HepG2 (cell line): ENCODE data around the gene CLPX. TPM values are rescaled to one million over a fixed set of nuclear protein-coding genes. Genes with fewer than 3 reads are reported as not detected.

ENCODE experiments used
- KDM5B ChIP-seq: sonication (generic); formaldehyde crosslinking; IDR thresholded peaks from 2 replicates; pipeline ENCODE4 v1.4.0; 2020; ENCODE audit warnings: missing genetic modification reagents, mild to moderate bottlenecking, borderline replicate concordance
- MAZ ChIP-seq, 2 experiments: sonication (generic) in 1 of 2; formaldehyde crosslinking in 1 of 2; IDR thresholded peaks; 2 replicates each; pipeline versions ENCODE4 v1.5.0 to v1.6.1; 2012 to 2020; ENCODE audit warnings: low read depth in 2 of 2, mild to moderate bottlenecking in 2 of 2, borderline replicate concordance in 1 of 2, improper control_type of control experiment in 1 of 2, low read length in 1 of 2, missing genetic modification reagents in 1 of 2, moderate library complexity in 1 of 2
- MYNN ChIP-seq: sonication (generic); formaldehyde crosslinking; IDR thresholded peaks from 2 replicates; pipeline ENCODE4 v1.4.0; 2020; ENCODE audit warnings: mild to moderate bottlenecking, low read depth, missing genetic modification reagents
- NFKBIZ ChIP-seq: IDR thresholded peaks from 2 replicates; pipeline ENCODE4 v1.6.1; 2018; ENCODE audit warnings: missing genetic modification reagents, missing compliant biosample characterization
- PHB2 ChIP-seq: fragments of 450-650 bp; IDR thresholded peaks from 2 replicates; pipeline ENCODE4 v1.6.1; 2018; ENCODE audit not compliant: partially characterized antibody
- RARG ChIP-seq: sonication (generic); formaldehyde crosslinking; IDR thresholded peaks from 2 replicates; pipeline ENCODE4 v1.4.0; 2020; ENCODE audit warnings: low read depth, mild to moderate bottlenecking, missing genetic modification reagents
- RELA ChIP-seq: sonication (generic); formaldehyde crosslinking; IDR thresholded peaks from 2 replicates; pipeline ENCODE4 v1.4.0; 2020; ENCODE audit warnings: missing genetic modification reagents
- SOX13 ChIP-seq, 3 experiments: fragments of 450-650 bp in 1 of 3; sonication (generic) in 1 of 3; formaldehyde crosslinking in 1 of 3; IDR thresholded peaks in 2 of 3; conservative IDR thresholded peaks in 1 of 3; 2 replicates each; pipeline versions ENCODE4 v1.5.0 to v1.6.1; 2016 to 2020; ENCODE audit warnings: antibody characterized with exemption in 1 of 3, mild to moderate bottlenecking in 1 of 3, missing compliant biosample characterization in 1 of 3, missing genetic modification reagents in 1 of 3, moderate library complexity in 1 of 3
- THYN1 ChIP-seq: sonication (generic); formaldehyde crosslinking; IDR thresholded peaks from 2 replicates; pipeline ENCODE4 v1.8.1; 2023; ENCODE audit warnings: low read depth, mild to moderate bottlenecking, moderate library complexity, missing genetic modification reagents, borderline replicate concordance
- YEATS4 ChIP-seq: sonication (generic); formaldehyde crosslinking; IDR thresholded peaks from 2 replicates; pipeline ENCODE4 v1.4.0; 2020; ENCODE audit warnings: missing genetic modification reagents, borderline replicate concordance
- ZBTB49 ChIP-seq: sonication (generic); formaldehyde crosslinking; IDR thresholded peaks from 2 replicates; pipeline ENCODE4 v1.4.0; 2020; ENCODE audit warnings: missing genetic modification reagents, borderline replicate concordance
- ZNF24 ChIP-seq: fragments of 450-650 bp; IDR thresholded peaks from 2 replicates; pipeline ENCODE4 v1.6.1; 2017; ENCODE audit warnings: antibody characterized with exemption, mild to moderate bottlenecking
- ZNF326 ChIP-seq: sonication (generic); formaldehyde crosslinking; IDR thresholded peaks from 2 replicates; pipeline ENCODE4 v1.4.0; 2020; ENCODE audit warnings: missing genetic modification reagents, borderline replicate concordance
- ZNF496 ChIP-seq: sonication (generic); formaldehyde crosslinking; IDR thresholded peaks from 2 replicates; pipeline ENCODE4 v1.8.1; 2023; ENCODE audit warnings: mild to moderate bottlenecking, moderate library complexity, missing genetic modification reagents; ENCODE audit not compliant: insufficient replicate concordance
- ZNF562 ChIP-seq: sonication (generic); formaldehyde crosslinking; IDR thresholded peaks from 2 replicates; pipeline ENCODE4 v1.8.0; 2022; ENCODE audit warnings: missing genetic modification reagents, borderline replicate concordance
- ZNF816 ChIP-seq: sonication (generic); formaldehyde crosslinking; IDR thresholded peaks from 2 replicates; pipeline ENCODE4 v1.8.0; 2022; ENCODE audit warnings: missing genetic modification reagents, mild to moderate bottlenecking, borderline replicate concordance
- polyA plus RNA-seq, 8 experiments: library from polyadenylated mRNA; depleted of rRNA in 3 of 8; stranded (reverse) in 7 of 8; unstranded in 1 of 8; fragments of >200 nt; fragmentation: Illumina TruSeq in 4 of 8; extraction: Trizol in 4 of 8; gene quantifications; 2 replicates each; pipeline versions ENCODE4 v1.2.1 to v1.2.3, GENCODE V29; 2011 to 2016; ENCODE audit warnings: low read depth in 4 of 8, missing spikeins in 1 of 8, mixed read lengths in 1 of 8; ENCODE audit not compliant: insufficient read depth in 1 of 8
- total RNA-seq, 5 experiments: library from RNA; depleted of rRNA; stranded (reverse); fragments of >200 nt; fragmentation: Illumina TruSeq; extraction: Trizol; gene quantifications; 2 replicates each; pipeline ENCODE4 v1.2.3, GENCODE V29; 2016; ENCODE audit warnings: low read depth in 1 of 5
- TF ChIP-seq, protein P1 (sequence below): sonication (generic); formaldehyde crosslinking; IDR thresholded peaks from 2 replicates; pipeline ENCODE4 v1.4.0; 2020; ENCODE audit warnings: missing genetic modification reagents
- TF ChIP-seq, protein P2 (sequence below): fragments of 450-650 bp; IDR thresholded peaks from 2 replicates; pipeline ENCODE4 v1.6.1; 2017; ENCODE audit warnings: mild to moderate bottlenecking
- TF ChIP-seq, protein P3 (sequence below): sonication (generic); formaldehyde crosslinking; IDR thresholded peaks from 2 replicates; pipeline ENCODE4 v1.4.0; 2020; ENCODE audit warnings: missing genetic modification reagents; ENCODE audit errors: not compliant biosample characterization

The CLPX gene
- total and polyA plus RNA-seq, 2 of the 13 experiments (the other 11 are each of a cell fraction or from before 2014, with no cell fraction given), result 33.9 to 61.3 TPM

DNA sequence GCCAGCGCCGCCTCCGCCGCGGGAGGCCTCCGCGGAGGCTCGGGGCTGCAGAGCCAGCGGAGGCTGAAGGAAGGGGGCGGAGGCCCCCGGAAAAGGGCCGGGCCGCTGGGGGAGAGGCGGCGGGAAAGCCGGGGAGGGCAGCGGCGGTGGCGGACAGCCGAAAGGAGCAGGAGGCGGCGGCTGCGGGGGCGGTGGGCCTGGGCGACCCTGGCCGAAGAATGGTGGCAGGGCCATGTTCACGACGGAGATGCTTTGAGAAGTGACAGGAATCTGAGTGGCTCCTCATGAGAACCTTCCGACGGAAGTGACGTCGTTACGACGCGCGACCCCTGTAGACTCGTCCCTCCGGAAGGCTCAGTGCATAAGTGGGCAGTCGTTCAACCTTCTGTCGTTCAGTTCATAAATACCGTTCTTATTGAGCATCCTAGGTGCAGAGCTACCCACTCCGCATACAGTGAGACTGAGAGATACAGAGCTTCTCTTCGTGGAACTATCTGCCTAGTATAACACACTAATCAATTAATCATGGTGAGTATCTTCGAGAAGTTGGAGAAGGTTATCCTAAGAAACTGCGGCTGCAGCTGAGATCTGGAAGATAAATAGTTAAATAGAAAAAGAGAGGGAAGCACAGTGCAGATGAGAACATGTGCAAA is 51.5 kb downstream of the CLPX start, which contains the start of gene PDCD7 (continued):
- TF ChIP-seq YEATS4 (CRISPR knock-in tag), result no peak
- TF ChIP-seq THYN1 (CRISPR knock-in tag), result no peak
- no peak for TF ChIP-seq ZNF496 (CRISPR knock-in tag)
- peak; percentile 73; the same call in 1 of the 2 replicates for TF ChIP-seq MYNN (CRISPR knock-in tag)
- no peak for TF ChIP-seq RARG (CRISPR knock-in tag)
- no peak for TF ChIP-seq ZNF816 (CRISPR knock-in tag)
- TF ChIP-seq, protein P1, sequence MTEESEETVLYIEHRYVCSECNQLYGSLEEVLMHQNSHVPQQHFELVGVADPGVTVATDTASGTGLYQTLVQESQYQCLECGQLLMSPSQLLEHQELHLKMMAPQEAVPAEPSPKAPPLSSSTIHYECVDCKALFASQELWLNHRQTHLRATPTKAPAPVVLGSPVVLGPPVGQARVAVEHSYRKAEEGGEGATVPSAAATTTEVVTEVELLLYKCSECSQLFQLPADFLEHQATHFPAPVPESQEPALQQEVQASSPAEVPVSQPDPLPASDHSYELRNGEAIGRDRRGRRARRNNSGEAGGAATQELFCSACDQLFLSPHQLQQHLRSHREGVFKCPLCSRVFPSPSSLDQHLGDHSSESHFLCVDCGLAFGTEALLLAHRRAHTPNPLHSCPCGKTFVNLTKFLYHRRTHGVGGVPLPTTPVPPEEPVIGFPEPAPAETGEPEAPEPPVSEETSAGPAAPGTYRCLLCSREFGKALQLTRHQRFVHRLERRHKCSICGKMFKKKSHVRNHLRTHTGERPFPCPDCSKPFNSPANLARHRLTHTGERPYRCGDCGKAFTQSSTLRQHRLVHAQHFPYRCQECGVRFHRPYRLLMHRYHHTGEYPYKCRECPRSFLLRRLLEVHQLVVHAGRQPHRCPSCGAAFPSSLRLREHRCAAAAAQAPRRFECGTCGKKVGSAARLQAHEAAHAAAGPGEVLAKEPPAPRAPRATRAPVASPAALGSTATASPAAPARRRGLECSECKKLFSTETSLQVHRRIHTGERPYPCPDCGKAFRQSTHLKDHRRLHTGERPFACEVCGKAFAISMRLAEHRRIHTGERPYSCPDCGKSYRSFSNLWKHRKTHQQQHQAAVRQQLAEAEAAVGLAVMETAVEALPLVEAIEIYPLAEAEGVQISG, result peak; percentile 86
- peak; percentile 69; the same call in 1 of the 2 replicates for TF ChIP-seq NFKBIZ (CRISPR knock-in tag)
- TF ChIP-seq, protein P2, sequence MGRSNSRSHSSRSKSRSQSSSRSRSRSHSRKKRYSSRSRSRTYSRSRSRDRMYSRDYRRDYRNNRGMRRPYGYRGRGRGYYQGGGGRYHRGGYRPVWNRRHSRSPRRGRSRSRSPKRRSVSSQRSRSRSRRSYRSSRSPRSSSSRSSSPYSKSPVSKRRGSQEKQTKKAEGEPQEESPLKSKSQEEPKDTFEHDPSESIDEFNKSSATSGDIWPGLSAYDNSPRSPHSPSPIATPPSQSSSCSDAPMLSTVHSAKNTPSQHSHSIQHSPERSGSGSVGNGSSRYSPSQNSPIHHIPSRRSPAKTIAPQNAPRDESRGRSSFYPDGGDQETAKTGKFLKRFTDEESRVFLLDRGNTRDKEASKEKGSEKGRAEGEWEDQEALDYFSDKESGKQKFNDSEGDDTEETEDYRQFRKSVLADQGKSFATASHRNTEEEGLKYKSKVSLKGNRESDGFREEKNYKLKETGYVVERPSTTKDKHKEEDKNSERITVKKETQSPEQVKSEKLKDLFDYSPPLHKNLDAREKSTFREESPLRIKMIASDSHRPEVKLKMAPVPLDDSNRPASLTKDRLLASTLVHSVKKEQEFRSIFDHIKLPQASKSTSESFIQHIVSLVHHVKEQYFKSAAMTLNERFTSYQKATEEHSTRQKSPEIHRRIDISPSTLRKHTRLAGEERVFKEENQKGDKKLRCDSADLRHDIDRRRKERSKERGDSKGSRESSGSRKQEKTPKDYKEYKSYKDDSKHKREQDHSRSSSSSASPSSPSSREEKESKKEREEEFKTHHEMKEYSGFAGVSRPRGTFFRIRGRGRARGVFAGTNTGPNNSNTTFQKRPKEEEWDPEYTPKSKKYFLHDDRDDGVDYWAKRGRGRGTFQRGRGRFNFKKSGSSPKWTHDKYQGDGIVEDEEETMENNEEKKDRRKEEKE, result no peak
- TF ChIP-seq, protein P3, sequence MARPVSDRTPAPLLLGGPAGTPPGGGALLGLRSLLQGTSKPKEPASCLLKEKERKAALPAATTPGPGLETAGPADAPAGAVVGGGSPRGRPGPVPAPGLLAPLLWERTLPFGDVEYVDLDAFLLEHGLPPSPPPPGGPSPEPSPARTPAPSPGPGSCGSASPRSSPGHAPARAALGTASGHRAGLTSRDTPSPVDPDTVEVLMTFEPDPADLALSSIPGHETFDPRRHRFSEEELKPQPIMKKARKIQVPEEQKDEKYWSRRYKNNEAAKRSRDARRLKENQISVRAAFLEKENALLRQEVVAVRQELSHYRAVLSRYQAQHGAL (CRISPR knock-in tag), result no peak
- TF ChIP-seq ZBTB49 (CRISPR knock-in tag), result no peak
- no peak for TF ChIP-seq ZNF562 (CRISPR knock-in tag)
- peak; percentile 40; the same call in 1 of the 2 replicates for TF ChIP-seq MAZ (IDR thresholded peaks at IDR 0.05; ENCODE audit: borderline replicate concordance, low read depth, low read length)
- TF ChIP-seq MAZ (CRISPR knock-in tag; IDR thresholded peaks at IDR 0.05; ENCODE audit: low read depth), result no peak
- no peak for TF ChIP-seq ZNF326
- TF ChIP-seq KDM5B, result no peak
- TF ChIP-seq ZNF24, result no peak
- TF ChIP-seq PHB2, result no peak
- TF ChIP-seq RELA (CRISPR knock-in tag), result no peak
- TF ChIP-seq SOX13 (IDR thresholded peaks at IDR 0.05), result no peak
- no peak; a peak in 1 of 4 replicates for TF ChIP-seq SOX13 (CRISPR knock-in tag; conservative IDR thresholded peaks at IDR 0.05 in 1 of 2, IDR thresholded peaks at IDR 0.05 in 1 of 2)
